WTC11 (cell line): Measurements from ENCODE around the gene SMAD2. TPM values are rescaled to one million over a fixed set of nuclear protein-coding genes. Genes with fewer than 3 reads are reported as not detected.

Experiments used
- ATAC-seq: fragments of 200-7000 bp; cut with Tn5 transposase; 2 replicates; pipeline ENCODE4 v1.10.0; 2021; ENCODE audit warnings: mild to moderate bottlenecking, moderate library complexity
- CTCF ChIA-PET: fragments of 300-600 bp; sonication (Branson Sonifier 250); formaldehyde crosslinking; loops from one replicate; lab custom pipeline; 2021; ENCODE audit warnings: antibody characterized with exemption; lab: Charles Lee
- POLR2A ChIA-PET: fragments of 350-600 bp; sonication (Branson Sonifier 250); formaldehyde crosslinking; loops from one replicate; lab custom pipeline; 2021; ENCODE audit warnings: antibody characterized with exemption; lab: Charles Lee
- DNase-seq: peaks from one replicate; pipeline ENCODE4 v3.0.0; 2021; ENCODE audit warnings: low spot score
- H3K27ac Mint-ChIP-seq: 2 replicates; pipeline ENCODE4 v1.8.0; 2021; ENCODE audit warnings: mixed read lengths
- H3K27me3 Mint-ChIP-seq: 2 replicates; pipeline ENCODE4 v1.8.0; 2021; ENCODE audit warnings: low read depth, mild to moderate bottlenecking, moderate library complexity, mixed read lengths
- H3K36me3 Mint-ChIP-seq: 2 replicates; pipeline ENCODE4 v1.8.0; 2021; ENCODE audit warnings: mixed read lengths
- H3K4me1 Mint-ChIP-seq: 2 replicates; pipeline ENCODE4 v1.8.0; 2022; ENCODE audit warnings: mixed read lengths
- H3K4me3 Mint-ChIP-seq: 2 replicates; pipeline ENCODE4 v1.8.0; 2021; ENCODE audit warnings: mild to moderate bottlenecking, moderate library complexity, mixed read lengths
- H3K9me3 Mint-ChIP-seq: 2 replicates; pipeline ENCODE4 v1.8.0; 2021; ENCODE audit warnings: mixed read lengths
- CBFB ChIP-seq: sonication (generic); formaldehyde crosslinking; IDR thresholded peaks from 2 replicates; pipeline ENCODE4 v1.8.1; 2022; ENCODE audit warnings: mild to moderate bottlenecking, low read depth, missing genetic modification reagents
- CREB1 ChIP-seq: sonication (generic); formaldehyde crosslinking; IDR thresholded peaks from 2 replicates; pipeline ENCODE4 v1.8.0; 2023; ENCODE audit warnings: mild to moderate bottlenecking, missing genetic modification reagents
- FOXK1 ChIP-seq: sonication (generic); formaldehyde crosslinking; IDR thresholded peaks from 2 replicates; pipeline ENCODE4 v1.8.0; 2022; ENCODE audit warnings: mild to moderate bottlenecking, moderate library complexity, missing genetic modification reagents
- FOXP1 ChIP-seq: sonication (generic); formaldehyde crosslinking; IDR thresholded peaks from 2 replicates; pipeline ENCODE4 v1.8.0; 2022; ENCODE audit warnings: missing genetic modification reagents, mild to moderate bottlenecking, moderate library complexity, borderline replicate concordance
- GABPB1 ChIP-seq: sonication (generic); formaldehyde crosslinking; IDR thresholded peaks from 2 replicates; pipeline ENCODE4 v1.8.1; 2023; ENCODE audit warnings: mild to moderate bottlenecking, missing genetic modification reagents
- KAT7 ChIP-seq: sonication (generic); formaldehyde crosslinking; IDR thresholded peaks from 2 replicates; pipeline ENCODE4 v1.8.1; 2023; ENCODE audit warnings: missing genetic modification reagents, mild to moderate bottlenecking, borderline replicate concordance
- MXD4 ChIP-seq: fragments of 250-450 bp; sonication (Bioruptor Pico); IDR thresholded peaks from 2 replicates; pipeline ENCODE4 v1.8.0; 2021; ENCODE audit warnings: mild to moderate bottlenecking, moderate library complexity, borderline replicate concordance
- NFYB ChIP-seq: sonication (generic); formaldehyde crosslinking; conservative IDR thresholded peaks from 2 replicates; pipeline ENCODE4 v1.8.0; 2022; ENCODE audit warnings: low read depth, missing genetic modification reagents
- RORB ChIP-seq: fragments of 250-450 bp; sonication (Bioruptor Pico); IDR thresholded peaks from 2 replicates; pipeline ENCODE4 v1.9.0; 2021; ENCODE audit warnings: mild to moderate bottlenecking
- TEAD4 ChIP-seq: sonication (generic); formaldehyde crosslinking; IDR thresholded peaks from 2 replicates; pipeline ENCODE4 v1.8.0; 2022; ENCODE audit warnings: mild to moderate bottlenecking, missing genetic modification reagents
- total RNA-seq: library from RNA; stranded (reverse); gene quantifications from 3 replicates; pipeline ENCODE4 v1.2.3, GENCODE V29; 2021
- TF ChIP-seq, protein P1 (sequence below): sonication (generic); formaldehyde crosslinking; IDR thresholded peaks from 2 replicates; pipeline ENCODE4 v1.8.1; 2022; ENCODE audit warnings: mild to moderate bottlenecking, missing genetic modification reagents, moderate library complexity, borderline replicate concordance
- TF ChIP-seq, protein P2 (sequence below): sonication (generic); formaldehyde crosslinking; conservative IDR thresholded peaks from 2 replicates; pipeline ENCODE4 v1.8.1; 2022; ENCODE audit warnings: mild to moderate bottlenecking, missing genetic modification reagents
- TF ChIP-seq, protein P3 (sequence below): sonication (generic); formaldehyde crosslinking; IDR thresholded peaks from 2 replicates; pipeline ENCODE4 v1.8.1; 2023; ENCODE audit warnings: mild to moderate bottlenecking, missing genetic modification reagents, moderate library complexity
- TF ChIP-seq, protein P4 (sequence below): sonication (generic); formaldehyde crosslinking; IDR thresholded peaks from 2 replicates; pipeline ENCODE4 v1.8.1; 2022; ENCODE audit warnings: missing genetic modification reagents, borderline replicate concordance
- TF ChIP-seq, protein P5 (sequence below): sonication (generic); formaldehyde crosslinking; IDR thresholded peaks from 2 replicates; pipeline ENCODE4 v1.8.1; 2022; ENCODE audit warnings: mild to moderate bottlenecking, moderate library complexity, missing genetic modification reagents
- TF ChIP-seq, protein P6 (sequence below): fragments of 250-450 bp; sonication (Bioruptor Pico); IDR thresholded peaks from 2 replicates; pipeline ENCODE4 v1.8.0; 2021; ENCODE audit warnings: mild to moderate bottlenecking
- TF ChIP-seq, protein P7 (sequence below): fragments of 200-600 bp; IDR thresholded peaks from 2 replicates; pipeline ENCODE4 v1.8.0; 2022; ENCODE audit warnings: antibody characterized with exemption
- TF ChIP-seq, protein P8 (sequence below): fragments of 250-450 bp; sonication (Bioruptor Pico); IDR thresholded peaks from 2 replicates; pipeline ENCODE4 v1.9.0; 2021; ENCODE audit warnings: moderate library complexity, mild to moderate bottlenecking, inconsistent platforms, borderline replicate concordance

Gene SMAD2
- total RNA-seq, 1 experiment from 2014 or later, result 104 TPM

DNA sequence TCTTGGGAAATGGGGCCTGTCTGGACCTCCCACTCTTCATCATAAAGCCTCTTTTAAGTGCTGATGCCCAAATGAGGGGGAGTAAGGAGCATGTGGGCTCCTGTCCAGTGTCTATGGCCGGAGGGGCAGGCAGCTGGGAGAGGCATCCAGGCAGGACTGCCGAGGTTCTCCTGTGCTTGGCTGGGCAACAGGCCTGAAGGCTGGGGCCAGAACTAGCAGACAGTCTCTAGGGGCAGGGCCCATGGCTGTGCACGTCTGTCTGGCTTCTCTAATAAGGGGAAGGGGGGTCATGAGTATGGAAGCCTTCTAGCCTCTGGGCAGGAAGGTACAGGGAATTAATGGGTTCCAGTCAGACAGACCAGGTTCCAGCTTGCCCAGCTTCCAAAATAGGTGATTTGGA is 128.6 kb downstream of the SMAD2 start:
- peaks cover 13% of the 10 kb centered on the region for H3K4me1 Mint-ChIP-seq
- peaks cover 6% of the 10 kb centered on the region for H3K36me3 Mint-ChIP-seq
- CTCF ChIA-PET, result no interaction called here
- no peak for ATAC-seq
- H3K4me3 Mint-ChIP-seq, result no peak overlapping the region
- TF ChIP-seq, protein P1, sequence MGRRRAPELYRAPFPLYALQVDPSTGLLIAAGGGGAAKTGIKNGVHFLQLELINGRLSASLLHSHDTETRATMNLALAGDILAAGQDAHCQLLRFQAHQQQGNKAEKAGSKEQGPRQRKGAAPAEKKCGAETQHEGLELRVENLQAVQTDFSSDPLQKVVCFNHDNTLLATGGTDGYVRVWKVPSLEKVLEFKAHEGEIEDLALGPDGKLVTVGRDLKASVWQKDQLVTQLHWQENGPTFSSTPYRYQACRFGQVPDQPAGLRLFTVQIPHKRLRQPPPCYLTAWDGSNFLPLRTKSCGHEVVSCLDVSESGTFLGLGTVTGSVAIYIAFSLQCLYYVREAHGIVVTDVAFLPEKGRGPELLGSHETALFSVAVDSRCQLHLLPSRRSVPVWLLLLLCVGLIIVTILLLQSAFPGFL, result no peak
- no peak for TF ChIP-seq FOXK1 (CRISPR knock-in tag)
- TF ChIP-seq, all 79 proteins: peak for 0
- Mint-ChIP-seq H3K9me3 (peaks cover 18% of the 10 kb centered on the region), H3K27ac (no peak overlapping the region), H3K27me3 (no peaks in the 10 kb centered on the region)
- no peak for DNase-seq
- POLR2A ChIA-PET, result no interaction called here

DNA sequence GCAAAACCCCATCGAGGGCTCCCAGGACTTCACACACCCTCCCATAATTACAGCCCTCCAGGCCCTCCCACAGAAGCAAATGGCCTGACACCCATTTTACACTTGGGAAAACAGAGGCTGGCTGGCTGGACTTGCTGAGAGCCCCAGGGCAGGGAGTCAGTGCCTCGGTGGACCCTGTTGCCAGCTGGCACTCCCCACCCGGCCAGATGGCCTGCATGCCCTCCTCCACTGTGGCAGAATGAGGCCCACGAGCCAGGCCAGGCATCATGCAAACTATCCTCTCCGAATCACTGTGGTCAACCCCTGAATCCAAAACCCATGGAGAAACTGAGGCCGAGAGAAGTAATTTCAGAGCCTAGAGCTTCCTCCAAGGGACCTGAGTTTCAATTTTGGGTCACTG is 129.7 kb downstream of the SMAD2 start:
- DNase-seq, result no peak
- Mint-ChIP-seq H3K27me3 (no peaks in the 10 kb centered on the region), H3K36me3 (peaks cover 5% of the 10 kb centered on the region)
- TF ChIP-seq NFYB (CRISPR knock-in tag) (no peak), FOXP1 (CRISPR knock-in tag) (no peak)
- TF ChIP-seq, protein P2, sequence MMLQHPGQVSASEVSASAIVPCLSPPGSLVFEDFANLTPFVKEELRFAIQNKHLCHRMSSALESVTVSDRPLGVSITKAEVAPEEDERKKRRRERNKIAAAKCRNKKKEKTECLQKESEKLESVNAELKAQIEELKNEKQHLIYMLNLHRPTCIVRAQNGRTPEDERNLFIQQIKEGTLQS (CRISPR knock-in tag), result no peak
- TF ChIP-seq, protein P3, sequence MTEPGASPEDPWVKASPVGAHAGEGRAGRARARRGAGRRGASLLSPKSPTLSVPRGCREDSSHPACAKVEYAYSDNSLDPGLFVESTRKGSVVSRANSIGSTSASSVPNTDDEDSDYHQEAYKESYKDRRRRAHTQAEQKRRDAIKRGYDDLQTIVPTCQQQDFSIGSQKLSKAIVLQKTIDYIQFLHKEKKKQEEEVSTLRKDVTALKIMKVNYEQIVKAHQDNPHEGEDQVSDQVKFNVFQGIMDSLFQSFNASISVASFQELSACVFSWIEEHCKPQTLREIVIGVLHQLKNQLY, result no peak
- TF ChIP-seq, protein P4, sequence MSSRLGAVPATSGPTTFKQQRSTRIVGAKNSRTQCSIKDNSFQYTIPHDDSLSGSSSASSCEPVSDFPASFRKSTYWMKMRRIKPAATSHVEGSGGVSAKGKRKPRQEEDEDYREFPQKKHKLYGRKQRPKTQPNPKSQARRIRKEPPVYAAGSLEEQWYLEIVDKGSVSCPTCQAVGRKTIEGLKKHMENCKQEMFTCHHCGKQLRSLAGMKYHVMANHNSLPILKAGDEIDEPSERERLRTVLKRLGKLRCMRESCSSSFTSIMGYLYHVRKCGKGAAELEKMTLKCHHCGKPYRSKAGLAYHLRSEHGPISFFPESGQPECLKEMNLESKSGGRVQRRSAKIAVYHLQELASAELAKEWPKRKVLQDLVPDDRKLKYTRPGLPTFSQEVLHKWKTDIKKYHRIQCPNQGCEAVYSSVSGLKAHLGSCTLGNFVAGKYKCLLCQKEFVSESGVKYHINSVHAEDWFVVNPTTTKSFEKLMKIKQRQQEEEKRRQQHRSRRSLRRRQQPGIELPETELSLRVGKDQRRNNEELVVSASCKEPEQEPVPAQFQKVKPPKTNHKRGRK (CRISPR knock-in tag), result no peak
- TF ChIP-seq, protein P5, sequence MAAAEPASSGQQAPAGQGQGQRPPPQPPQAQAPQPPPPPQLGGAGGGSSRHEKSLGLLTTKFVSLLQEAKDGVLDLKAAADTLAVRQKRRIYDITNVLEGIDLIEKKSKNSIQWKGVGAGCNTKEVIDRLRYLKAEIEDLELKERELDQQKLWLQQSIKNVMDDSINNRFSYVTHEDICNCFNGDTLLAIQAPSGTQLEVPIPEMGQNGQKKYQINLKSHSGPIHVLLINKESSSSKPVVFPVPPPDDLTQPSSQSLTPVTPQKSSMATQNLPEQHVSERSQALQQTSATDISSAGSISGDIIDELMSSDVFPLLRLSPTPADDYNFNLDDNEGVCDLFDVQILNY (CRISPR knock-in tag), result no peak
- TF ChIP-seq, all 79 proteins: peak for 0
- ATAC-seq, result no peak
- H3K27ac Mint-ChIP-seq, result no peak overlapping the region
- H3K9me3 Mint-ChIP-seq, result peaks cover 12% of the 10 kb centered on the region
- ChIA-PET POLR2A (no interaction called here), CTCF (no interaction called here)
- no peak overlapping the region for H3K4me3 Mint-ChIP-seq
- H3K4me1 Mint-ChIP-seq, result peaks cover 13% of the 10 kb centered on the region

DNA sequence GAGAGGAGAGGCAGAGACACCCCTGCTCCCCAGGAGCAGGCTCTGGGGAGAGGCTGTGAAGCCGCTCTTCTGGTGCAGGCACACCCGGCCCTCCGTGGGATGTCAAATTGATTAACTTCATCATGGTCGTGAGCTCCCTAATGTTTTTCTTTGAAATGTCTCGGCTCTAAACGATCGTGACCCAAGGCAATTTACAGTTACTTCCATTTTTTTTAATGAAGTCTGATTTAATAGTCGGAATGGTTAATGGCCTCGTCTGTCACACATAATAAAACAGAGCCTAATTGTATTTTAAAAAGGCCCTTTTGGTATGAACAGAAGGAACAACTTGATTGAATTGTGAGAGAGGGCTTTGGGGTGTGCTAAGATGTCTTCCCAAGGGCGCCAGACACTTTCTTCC is 130.2 kb downstream of the SMAD2 start:
- ATAC-seq (no peak), DNase-seq (no peak)
- H3K27ac Mint-ChIP-seq, result no peak overlapping the region
- peaks cover 17% of the 10 kb centered on the region for H3K4me1 Mint-ChIP-seq
- CTCF ChIA-PET, result interaction anchor here (1.5 kb wide), 1 partner anchor 28 kb away, joined by 4 read pairs; no protein-coding TSS in a partner anchor
- H3K4me3 Mint-ChIP-seq, result no peak overlapping the region
- POLR2A ChIA-PET, result no interaction called here
- peaks cover 10% of the 10 kb centered on the region for H3K9me3 Mint-ChIP-seq
- peaks cover 3% of the 10 kb centered on the region; the same call in 1 of the 2 replicates for H3K36me3 Mint-ChIP-seq
- no peaks in the 10 kb centered on the region for H3K27me3 Mint-ChIP-seq
- TF ChIP-seq, protein P1, result no peak
- no peak for TF ChIP-seq CREB1 (CRISPR knock-in tag)
- TF ChIP-seq GABPB1 (CRISPR knock-in tag), result no peak
- no peak for TF ChIP-seq RORB
- TF ChIP-seq, protein P6, sequence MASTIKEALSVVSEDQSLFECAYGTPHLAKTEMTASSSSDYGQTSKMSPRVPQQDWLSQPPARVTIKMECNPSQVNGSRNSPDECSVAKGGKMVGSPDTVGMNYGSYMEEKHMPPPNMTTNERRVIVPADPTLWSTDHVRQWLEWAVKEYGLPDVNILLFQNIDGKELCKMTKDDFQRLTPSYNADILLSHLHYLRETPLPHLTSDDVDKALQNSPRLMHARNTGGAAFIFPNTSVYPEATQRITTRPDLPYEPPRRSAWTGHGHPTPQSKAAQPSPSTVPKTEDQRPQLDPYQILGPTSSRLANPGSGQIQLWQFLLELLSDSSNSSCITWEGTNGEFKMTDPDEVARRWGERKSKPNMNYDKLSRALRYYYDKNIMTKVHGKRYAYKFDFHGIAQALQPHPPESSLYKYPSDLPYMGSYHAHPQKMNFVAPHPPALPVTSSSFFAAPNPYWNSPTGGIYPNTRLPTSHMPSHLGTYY (CRISPR knock-in tag), result no peak
- no peak for TF ChIP-seq TEAD4
- TF ChIP-seq KAT7 (CRISPR knock-in tag), result no peak
- TF ChIP-seq, protein P7, sequence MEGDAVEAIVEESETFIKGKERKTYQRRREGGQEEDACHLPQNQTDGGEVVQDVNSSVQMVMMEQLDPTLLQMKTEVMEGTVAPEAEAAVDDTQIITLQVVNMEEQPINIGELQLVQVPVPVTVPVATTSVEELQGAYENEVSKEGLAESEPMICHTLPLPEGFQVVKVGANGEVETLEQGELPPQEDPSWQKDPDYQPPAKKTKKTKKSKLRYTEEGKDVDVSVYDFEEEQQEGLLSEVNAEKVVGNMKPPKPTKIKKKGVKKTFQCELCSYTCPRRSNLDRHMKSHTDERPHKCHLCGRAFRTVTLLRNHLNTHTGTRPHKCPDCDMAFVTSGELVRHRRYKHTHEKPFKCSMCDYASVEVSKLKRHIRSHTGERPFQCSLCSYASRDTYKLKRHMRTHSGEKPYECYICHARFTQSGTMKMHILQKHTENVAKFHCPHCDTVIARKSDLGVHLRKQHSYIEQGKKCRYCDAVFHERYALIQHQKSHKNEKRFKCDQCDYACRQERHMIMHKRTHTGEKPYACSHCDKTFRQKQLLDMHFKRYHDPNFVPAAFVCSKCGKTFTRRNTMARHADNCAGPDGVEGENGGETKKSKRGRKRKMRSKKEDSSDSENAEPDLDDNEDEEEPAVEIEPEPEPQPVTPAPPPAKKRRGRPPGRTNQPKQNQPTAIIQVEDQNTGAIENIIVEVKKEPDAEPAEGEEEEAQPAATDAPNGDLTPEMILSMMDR, result no peak
- no peak for TF ChIP-seq MXD4 (CRISPR knock-in tag)
- no peak for TF ChIP-seq CBFB (CRISPR knock-in tag)
- TF ChIP-seq, protein P8, sequence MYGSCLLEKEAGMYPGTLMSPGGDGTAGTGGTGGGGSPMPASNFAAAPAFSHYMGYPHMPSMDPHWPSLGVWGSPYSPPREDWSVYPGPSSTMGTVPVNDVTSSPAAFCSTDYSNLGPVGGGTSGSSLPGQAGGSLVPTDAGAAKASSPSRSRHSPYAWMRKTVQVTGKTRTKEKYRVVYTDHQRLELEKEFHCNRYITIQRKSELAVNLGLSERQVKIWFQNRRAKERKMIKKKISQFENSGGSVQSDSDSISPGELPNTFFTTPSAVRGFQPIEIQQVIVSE, result no peak
